ENCODE results near the gene USP6NL. TPM values are rescaled to one million over a fixed set of nuclear protein-coding genes. Genes with fewer than 3 reads are reported as not detected.

USP6NL gene
- total RNA-seq, 2 donors from 2014 or later = 13.5 to 19.3 TPM

- DNase-seq = no peak
- intact Hi-C loops (cut with DNase I) = no loop called here
- H3K4me1 ChIP-seq = no peaks in the 10 kb centered on the region
- no peak overlapping the region for H3K27ac ChIP-seq
- H3K4me3 ChIP-seq = no peak overlapping the region
- no peaks in the 10 kb centered on the region for H3K27me3 ChIP-seq
- no peak overlapping the region for H3K9ac ChIP-seq (ENCODE audit: low read depth in 2 of 2, low read length in 2 of 2)
- no peak for TF ChIP-seq CTCF (IDR thresholded peaks at IDR 0.05)
- no peaks in the 10 kb centered on the region for H3K36me3 ChIP-seq
- no peaks in the 10 kb centered on the region for H3K9me3 ChIP-seq
Measured at GRCh38 chr10:11511321-11511720, 100.1 kb downstream of the USP6NL start.

- TF ChIP-seq CTCF (IDR thresholded peaks at IDR 0.05) = no peak
- no peaks in the 10 kb centered on the region for H3K4me1 ChIP-seq
- H3K27ac ChIP-seq = no peak overlapping the region
- H3K36me3 ChIP-seq = no peaks in the 10 kb centered on the region
- no peak overlapping the region for H3K4me3 ChIP-seq
- intact Hi-C loops (cut with DNase I) = no loop called here
- H3K27me3 ChIP-seq = no peaks in the 10 kb centered on the region
- H3K9me3 ChIP-seq = no peaks in the 10 kb centered on the region
- H3K9ac ChIP-seq (ENCODE audit: low read depth in 2 of 2, low read length in 2 of 2) = no peak overlapping the region
- no peak for DNase-seq
Measured at GRCh38 chr10:11510736-11511135, 100.7 kb downstream of the USP6NL start.

GRCh38 chr10:11510281-11510680 is 101.2 kb downstream of the USP6NL start:
- intact Hi-C loops (cut with DNase I) = no loop called here

GRCh38 chr10:11509036-11509435 is 102.4 kb downstream of the USP6NL start:
- no peak for DNase-seq
- Histone ChIP-seq H3K4me1 (no peaks in the 10 kb centered on the region), H3K9ac (ENCODE audit: low read depth in 2 of 2, low read length in 2 of 2) (no peak overlapping the region), H3K36me3 (no peaks in the 10 kb centered on the region), H3K4me3 (no peak overlapping the region), H3K27me3 (no peaks in the 10 kb centered on the region), H3K9me3 (no peaks in the 10 kb centered on the region), H3K27ac (no peak overlapping the region)
- TF ChIP-seq CTCF (IDR thresholded peaks at IDR 0.05) = no peak
- intact Hi-C loops (cut with DNase I) = no loop called here

More at GRCh38 chr10:11510281-11510680, 101.2 kb downstream of the USP6NL start:
- no peaks in the 10 kb centered on the region for H3K27me3 ChIP-seq
- H3K27ac ChIP-seq = no peak overlapping the region
- H3K4me1 ChIP-seq = no peaks in the 10 kb centered on the region
- TF ChIP-seq CTCF (IDR thresholded peaks at IDR 0.05) = no peak
- H3K4me3 ChIP-seq = no peak overlapping the region
- DNase-seq = no peak
- no peaks in the 10 kb centered on the region for H3K36me3 ChIP-seq
- H3K9ac ChIP-seq (ENCODE audit: low read depth in 2 of 2, low read length in 2 of 2) = no peak overlapping the region
- H3K9me3 ChIP-seq = no peaks in the 10 kb centered on the region

- Histone ChIP-seq H3K4me1 (no peaks in the 10 kb centered on the region), H3K27ac (no peak overlapping the region), H3K9ac (ENCODE audit: low read depth in 2 of 2, low read length in 2 of 2) (no peak overlapping the region), H3K9me3 (no peaks in the 10 kb centered on the region), H3K27me3 (no peaks in the 10 kb centered on the region), H3K4me3 (no peak overlapping the region), H3K36me3 (no peaks in the 10 kb centered on the region)
- TF ChIP-seq CTCF (IDR thresholded peaks at IDR 0.05) = no peak
- intact Hi-C loops (cut with DNase I) = no loop called here
- no peak for DNase-seq
Measured at GRCh38 chr10:11506247-11506789, 105.1 kb downstream of the USP6NL start.

Data from colonic mucosa (tissue), 4 donors.